Measurements from ENCODE around the gene ZNF689.

The ZNF689 gene

DNA sequence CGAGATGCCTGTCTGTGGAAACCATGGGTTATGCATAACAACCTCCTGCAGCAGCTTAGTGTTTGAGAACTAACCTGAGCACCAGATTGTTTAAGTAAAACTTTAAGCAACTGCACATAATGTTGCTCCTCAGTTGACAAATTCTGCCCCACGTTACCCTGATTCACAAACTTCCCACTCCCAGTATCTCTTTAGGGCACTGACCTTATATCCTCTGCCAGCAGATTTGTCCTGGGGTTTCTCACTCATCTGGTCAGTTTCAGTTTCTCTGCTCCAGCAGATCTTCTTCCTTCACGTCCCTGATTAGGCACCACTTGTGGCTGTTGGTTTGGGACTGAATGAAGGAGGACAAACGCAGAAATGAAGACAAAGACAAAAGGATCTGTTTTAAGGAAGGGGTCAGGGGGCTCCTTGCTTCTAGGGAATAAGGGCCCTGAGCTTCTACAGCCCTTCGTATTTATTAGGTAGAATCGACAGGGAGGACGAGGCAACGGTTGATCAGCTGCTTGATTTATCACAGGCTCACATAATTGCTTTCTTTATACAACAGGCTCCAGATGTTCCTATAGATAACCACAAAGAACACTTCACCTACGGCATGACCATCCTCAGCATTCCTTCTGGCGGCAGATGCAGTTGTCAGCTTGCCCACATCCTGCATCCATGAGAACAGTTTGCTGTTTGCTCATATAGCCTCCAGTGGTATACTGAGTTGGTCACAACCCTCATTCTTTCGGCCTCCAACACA is 13.5 kb upstream of the ZNF689 start:
- no peak overlapping the region for H3K18ac ChIP-seq (ENCODE audit: low read depth in 1 of 2, low read length in 2 of 2)

DNA sequence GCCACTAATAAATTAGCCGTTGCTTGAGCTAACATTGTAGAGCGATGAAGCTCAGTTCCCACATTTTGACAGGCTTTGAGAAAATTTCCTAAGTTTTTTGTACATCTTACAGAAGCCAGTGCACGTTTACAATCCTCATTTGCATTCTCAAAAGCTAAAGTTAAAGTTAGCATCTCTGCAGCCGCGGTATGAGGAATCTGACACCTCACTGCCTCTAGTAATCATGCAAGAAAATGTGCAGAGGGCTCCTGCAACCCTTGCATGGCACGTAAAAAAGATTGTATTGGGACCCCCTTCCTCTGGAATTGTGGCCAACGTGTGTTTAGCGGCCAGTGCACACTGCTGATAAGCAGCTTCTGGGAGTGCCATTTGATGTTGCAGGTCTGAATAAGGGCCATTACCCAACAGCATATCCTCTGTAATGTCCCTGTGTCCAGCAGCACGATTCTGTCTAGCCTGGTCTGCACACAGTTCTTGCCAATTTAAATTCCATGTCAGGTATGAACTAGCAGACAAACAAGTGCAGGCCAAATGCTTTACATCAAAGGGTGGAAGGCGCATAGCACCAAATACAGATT is 12.4 kb upstream of the ZNF689 start:
- no peak overlapping the region for H3K4me3 ChIP-seq (ENCODE audit: insufficient read depth in 1 of 2, low read depth in 1 of 2, low read length in 2 of 2)
- H3K36me3 ChIP-seq (ENCODE audit: control insufficient read depth in 1 of 2, insufficient read depth in 2 of 2, low read depth in 1 of 2, low read length in 2 of 2): no peaks in the 10 kb centered on the region
- H3K27me3 ChIP-seq (ENCODE audit: control insufficient read depth in 1 of 2, insufficient read depth in 1 of 2, low read length in 2 of 2): peaks cover 3 to 16% of the 10 kb centered on the region in 2 experiments
- DNase-seq: no peak
- H3K9me3 ChIP-seq (ENCODE audit: control insufficient read depth, low read length): no peaks in the 10 kb centered on the region
- H3K9ac ChIP-seq (ENCODE audit: low read length): no peak overlapping the region
- no peak overlapping the region for H2BK15ac ChIP-seq (ENCODE audit: low read depth, poor library complexity, severe bottlenecking)
- 68% methylated on average over 9 of the region's 10 CpGs for WGBS
- H3K23ac ChIP-seq (ENCODE audit: low read length in 2 of 2): no peak overlapping the region
- H3K4ac ChIP-seq (ENCODE audit: low read depth in 1 of 2, low read length in 2 of 2): no peak overlapping the region
- H2BK5ac ChIP-seq (ENCODE audit: low read depth, low read length, poor library complexity, severe bottlenecking): no peak overlapping the region
- no peak overlapping the region for H2BK120ac ChIP-seq (ENCODE audit: low read depth, low read length)
- no peak overlapping the region for H3K18ac ChIP-seq (ENCODE audit: low read depth in 1 of 2, low read length in 2 of 2)
- no peak overlapping the region for H4K91ac ChIP-seq (ENCODE audit: low read length)
- no peak overlapping the region for H3K14ac ChIP-seq (ENCODE audit: low read length in 2 of 2)
- no peak overlapping the region for H3K27ac ChIP-seq (ENCODE audit: low read length, poor library complexity, severe bottlenecking)
- no peaks in the 10 kb centered on the region for H3K79me1 ChIP-seq (replicated peaks; ENCODE audit: low read length, poor library complexity, severe bottlenecking)
- H3K4me2 ChIP-seq (ENCODE audit: low read length, poor library complexity, severe bottlenecking): no peak overlapping the region
- no peak overlapping the region for H2AFZ ChIP-seq (ENCODE audit: low read depth, low read length)
- H3K4me1 ChIP-seq (ENCODE audit: control insufficient read depth, insufficient read depth, low read depth, low read length): peaks cover 5% of the 10 kb centered on the region
- no peak overlapping the region for H4K8ac ChIP-seq (ENCODE audit: low read length)
- H2AK5ac ChIP-seq (ENCODE audit: low read length, severe bottlenecking): no peak overlapping the region
- H2BK12ac ChIP-seq (ENCODE audit: low read length in 2 of 2): no peak overlapping the region

More for the DNA sequence above, 13.5 kb upstream of the ZNF689 start:
- H3K36me3 ChIP-seq (ENCODE audit: control insufficient read depth in 1 of 2, insufficient read depth in 2 of 2, low read depth in 1 of 2, low read length in 2 of 2): no peaks in the 10 kb centered on the region
- no peak overlapping the region for H4K91ac ChIP-seq (ENCODE audit: low read length)
- no peak overlapping the region for H3K14ac ChIP-seq (ENCODE audit: low read length in 2 of 2)
- H2BK15ac ChIP-seq (ENCODE audit: low read depth, poor library complexity, severe bottlenecking): no peak overlapping the region
- no peaks in the 10 kb centered on the region for H3K9me3 ChIP-seq (ENCODE audit: control insufficient read depth, low read length)
- H3K23ac ChIP-seq (ENCODE audit: low read length in 2 of 2): no peak overlapping the region
- H3K4me3 ChIP-seq (ENCODE audit: insufficient read depth in 1 of 2, low read depth in 1 of 2, low read length in 2 of 2): no peak overlapping the region
- H3K4me2 ChIP-seq (ENCODE audit: low read length, poor library complexity, severe bottlenecking): no peak overlapping the region
- H3K9ac ChIP-seq (ENCODE audit: low read length): no peak overlapping the region
- peaks cover 3 to 16% of the 10 kb centered on the region in 2 experiments for H3K27me3 ChIP-seq (ENCODE audit: control insufficient read depth in 1 of 2, insufficient read depth in 1 of 2, low read length in 2 of 2)
- no peaks in the 10 kb centered on the region for H3K79me1 ChIP-seq (replicated peaks; ENCODE audit: low read length, poor library complexity, severe bottlenecking)
- H4K8ac ChIP-seq (ENCODE audit: low read length): no peak overlapping the region
- H3K4ac ChIP-seq (ENCODE audit: low read depth in 1 of 2, low read length in 2 of 2): no peak overlapping the region
- H2BK5ac ChIP-seq (ENCODE audit: low read depth, low read length, poor library complexity, severe bottlenecking): no peak overlapping the region
- H2BK120ac ChIP-seq (ENCODE audit: low read depth, low read length): no peak overlapping the region
- 82% methylated on average over 11 of the region's 11 CpGs for WGBS
- H2BK12ac ChIP-seq (ENCODE audit: low read length in 2 of 2): no peak overlapping the region
- no peak overlapping the region for H2AK5ac ChIP-seq (ENCODE audit: low read length, severe bottlenecking)
- DNase-seq: no peak
- no peak overlapping the region for H2AFZ ChIP-seq (ENCODE audit: low read depth, low read length)
- peaks cover 3% of the 10 kb centered on the region for H3K4me1 ChIP-seq (ENCODE audit: control insufficient read depth, insufficient read depth, low read depth, low read length)
- H3K27ac ChIP-seq (ENCODE audit: low read length, poor library complexity, severe bottlenecking): no peak overlapping the region

- Histone ChIP-seq H3K4me3 (ENCODE audit: insufficient read depth in 1 of 2, low read depth in 1 of 2, low read length in 2 of 2) (no peak overlapping the region), H2BK120ac (ENCODE audit: low read depth, low read length) (no peak overlapping the region), H3K4me2 (ENCODE audit: low read length, poor library complexity, severe bottlenecking) (no peak overlapping the region), H4K8ac (ENCODE audit: low read length) (no peak overlapping the region), H3K4me1 (ENCODE audit: control insufficient read depth, insufficient read depth, low read depth, low read length) (peaks cover 5% of the 10 kb centered on the region), H3K18ac (ENCODE audit: low read depth in 1 of 2, low read length in 2 of 2) (no peak overlapping the region), H3K23ac (ENCODE audit: low read length in 2 of 2) (no peak overlapping the region), H2BK5ac (ENCODE audit: low read depth, low read length, poor library complexity, severe bottlenecking) (no peak overlapping the region), H3K79me1 (replicated peaks; ENCODE audit: low read length, poor library complexity, severe bottlenecking) (no peaks in the 10 kb centered on the region), H3K4ac (ENCODE audit: low read depth in 1 of 2, low read length in 2 of 2) (no peak overlapping the region), H3K27ac (ENCODE audit: low read length, poor library complexity, severe bottlenecking) (no peak overlapping the region), H4K91ac (ENCODE audit: low read length) (no peak overlapping the region), H3K9me3 (ENCODE audit: control insufficient read depth, low read length) (no peaks in the 10 kb centered on the region), H2BK15ac (ENCODE audit: low read depth, poor library complexity, severe bottlenecking) (no peak overlapping the region), H3K36me3 (ENCODE audit: control insufficient read depth in 1 of 2, insufficient read depth in 2 of 2, low read depth in 1 of 2, low read length in 2 of 2) (no peaks in the 10 kb centered on the region), H2AK5ac (ENCODE audit: low read length, severe bottlenecking) (no peak overlapping the region), H3K9ac (ENCODE audit: low read length) (no peak overlapping the region), H3K27me3 (ENCODE audit: control insufficient read depth in 1 of 2, insufficient read depth in 1 of 2, low read length in 2 of 2) (peaks cover 3 to 16% of the 10 kb centered on the region in 2 experiments), H2AFZ (ENCODE audit: low read depth, low read length) (no peak overlapping the region), H3K14ac (ENCODE audit: low read length in 2 of 2) (no peak overlapping the region), H2BK12ac (ENCODE audit: low read length in 2 of 2) (no peak overlapping the region)
- DNase-seq: no peak
- 79% methylated on average over 5 of the region's 5 CpGs for WGBS
Observed at GRCh38 chr16:30621765-30622164, 11.6 kb upstream of the ZNF689 start.

- Histone ChIP-seq H2BK12ac (ENCODE audit: low read length in 2 of 2) (no peak overlapping the region), H2AFZ (ENCODE audit: low read depth, low read length) (no peak overlapping the region), H3K4me1 (ENCODE audit: control insufficient read depth, insufficient read depth, low read depth, low read length) (peaks cover 9% of the 10 kb centered on the region), H3K4ac (ENCODE audit: low read depth in 1 of 2, low read length in 2 of 2) (no peak overlapping the region), H3K23ac (ENCODE audit: low read length in 2 of 2) (no peak overlapping the region), H3K9ac (ENCODE audit: low read length) (no peak overlapping the region), H2BK5ac (ENCODE audit: low read depth, low read length, poor library complexity, severe bottlenecking) (no peak overlapping the region), H3K18ac (ENCODE audit: low read depth in 1 of 2, low read length in 2 of 2) (no peak overlapping the region), H4K8ac (ENCODE audit: low read length) (no peak overlapping the region), H3K14ac (ENCODE audit: low read length in 2 of 2) (no peak overlapping the region), H3K9me3 (ENCODE audit: control insufficient read depth, low read length) (no peaks in the 10 kb centered on the region), H2BK120ac (ENCODE audit: low read depth, low read length) (no peak overlapping the region), H3K4me3 (ENCODE audit: insufficient read depth in 1 of 2, low read depth in 1 of 2, low read length in 2 of 2) (no peak overlapping the region), H3K36me3 (ENCODE audit: control insufficient read depth in 1 of 2, insufficient read depth in 2 of 2, low read depth in 1 of 2, low read length in 2 of 2) (no peaks in the 10 kb centered on the region), H2AK5ac (ENCODE audit: low read length, severe bottlenecking) (no peak overlapping the region), H3K27ac (ENCODE audit: low read length, poor library complexity, severe bottlenecking) (no peak overlapping the region), H3K79me1 (replicated peaks; ENCODE audit: low read length, poor library complexity, severe bottlenecking) (no peaks in the 10 kb centered on the region), H2BK15ac (ENCODE audit: low read depth, poor library complexity, severe bottlenecking) (no peak overlapping the region), H3K27me3 (ENCODE audit: control insufficient read depth in 1 of 2, insufficient read depth in 1 of 2, low read length in 2 of 2) (peaks cover 3 to 16% of the 10 kb centered on the region in 2 experiments), H4K91ac (ENCODE audit: low read length) (no peak overlapping the region), H3K4me2 (ENCODE audit: low read length, poor library complexity, severe bottlenecking) (no peak overlapping the region)
- no peak for DNase-seq
- WGBS: 75% methylated on average over 2 of the region's 3 CpGs
Observed at GRCh38 chr16:30620169-30620568, 10.0 kb upstream of the ZNF689 start.
